Calu3 (cell line): ENCODE measurements around the gene SLC22A23. TPM values are rescaled to one million over a fixed set of nuclear protein-coding genes. Genes with fewer than 3 reads are reported as not detected.

ENCODE experiments used
- BruUV-seq: library from RNA; stranded (reverse); fragments of 400-500 nt; replicated peaks from 2 replicates; lab custom pipeline; 2021; lab: Mats Ljungman, UMichigan
- CTCF ChIA-PET: fragments of 300-600 bp; sonication (Branson Sonifier 250); formaldehyde crosslinking; loops from one replicate; lab custom pipeline; 2022; ENCODE audit warnings: antibody characterized with exemption; lab: Charles Lee
- DNase-seq: peaks from one replicate; pipeline ENCODE4 v3.0.0; 2022
- H3K27ac Mint-ChIP-seq: one replicate; pipeline ENCODE4 v1.8.0; 2022; ENCODE audit warnings: mixed read lengths; ENCODE audit not compliant: unreplicated experiment
- H3K27me3 Mint-ChIP-seq: one replicate; pipeline ENCODE4 v1.8.0; 2022; ENCODE audit warnings: mixed read lengths; ENCODE audit not compliant: unreplicated experiment
- H3K36me3 Mint-ChIP-seq: one replicate; pipeline ENCODE4 v1.8.0; 2022; ENCODE audit warnings: mild to moderate bottlenecking, moderate library complexity, mixed read lengths; ENCODE audit not compliant: insufficient read depth, unreplicated experiment
- H3K4me1 Mint-ChIP-seq: one replicate; pipeline ENCODE4 v1.8.0; 2022; ENCODE audit warnings: mild to moderate bottlenecking, low read depth, mixed read lengths; ENCODE audit not compliant: unreplicated experiment
- H3K4me3 Mint-ChIP-seq: one replicate; pipeline ENCODE4 v1.8.0; 2022; ENCODE audit warnings: mild to moderate bottlenecking, low read depth, moderate library complexity, mixed read lengths; ENCODE audit not compliant: unreplicated experiment
- H3K9me3 Mint-ChIP-seq: one replicate; pipeline ENCODE4 v1.8.0; 2022; ENCODE audit warnings: low read depth, mixed read lengths; ENCODE audit not compliant: unreplicated experiment
- CTCF ChIP-seq: fragments of 200-600 bp; IDR thresholded peaks from one replicate; pipeline ENCODE4 v1.8.0; 2022; ENCODE audit warnings: antibody characterized with exemption; ENCODE audit not compliant: unreplicated experiment
- intact Hi-C: fragments of 100-400 bp; cut with micrococcal nuclease; formaldehyde crosslinking; loops from one replicate; pipeline ENCODE4 v1.10.0; 2022; ENCODE audit not compliant: unreplicated experiment
- total RNA-seq: library from RNA; stranded (reverse); gene quantifications from 2 replicates; pipeline ENCODE4 v1.2.3, GENCODE V29; 2022

The SLC22A23 gene
- total RNA-seq, 1 experiment from 2014 or later = 3.9 TPM

GRCh38 chr6:3426927-3427686 lies 29.7 kb downstream of the SLC22A23 start:
- H3K4me1 Mint-ChIP-seq = no peaks in the 10 kb centered on the region
- no peaks in the 10 kb centered on the region for H3K36me3 Mint-ChIP-seq
- H3K27me3 Mint-ChIP-seq = no peaks in the 10 kb centered on the region
- no peak for TF ChIP-seq CTCF
- CTCF ChIA-PET = no interaction called here
- no peak overlapping the region for H3K4me3 Mint-ChIP-seq
- BruUV-seq = no TSS peak
- intact Hi-C loops = no loop called here
- no peak overlapping the region for H3K27ac Mint-ChIP-seq
- no peaks in the 10 kb centered on the region for H3K9me3 Mint-ChIP-seq
- no peak for DNase-seq

- CTCF ChIA-PET = interaction anchor here (0.5 kb wide), 1 partner anchor 9 kb away, joined by 3 read pairs; no protein-coding TSS in a partner anchor
- DNase-seq = no peak
- H3K4me1 Mint-ChIP-seq = no peaks in the 10 kb centered on the region
- TF ChIP-seq CTCF = no peak
- H3K27ac Mint-ChIP-seq = no peak overlapping the region
- intact Hi-C loops = no loop called here
- no peak overlapping the region for H3K4me3 Mint-ChIP-seq
- BruUV-seq = no TSS peak
- H3K27me3 Mint-ChIP-seq = no peaks in the 10 kb centered on the region
- H3K36me3 Mint-ChIP-seq = no peaks in the 10 kb centered on the region
- H3K9me3 Mint-ChIP-seq = no peaks in the 10 kb centered on the region
These were observed 30.5 kb downstream of the SLC22A23 start for GRCh38 chr6:3426091-3426926.

- no TSS peak for BruUV-seq
- TF ChIP-seq CTCF = no peak
- intact Hi-C loops = no loop called here
- no peaks in the 10 kb centered on the region for H3K9me3 Mint-ChIP-seq
- H3K4me1 Mint-ChIP-seq = no peaks in the 10 kb centered on the region
- no peak for DNase-seq
- H3K36me3 Mint-ChIP-seq = no peaks in the 10 kb centered on the region
- no peak overlapping the region for H3K4me3 Mint-ChIP-seq
- CTCF ChIA-PET = no interaction called here
- H3K27me3 Mint-ChIP-seq = no peaks in the 10 kb centered on the region
- no peak overlapping the region for H3K27ac Mint-ChIP-seq
These were observed 31.3 kb downstream of the SLC22A23 start for GRCh38 chr6:3425574-3425973.

GRCh38 chr6:3424185-3424927 lies 32.5 kb downstream of the SLC22A23 start:
- CTCF ChIA-PET = no interaction called here
- Mint-ChIP-seq H3K4me3 (no peak overlapping the region), H3K27ac (no peak overlapping the region), H3K4me1 (peaks cover 8% of the 10 kb centered on the region), H3K27me3 (no peaks in the 10 kb centered on the region), H3K36me3 (no peaks in the 10 kb centered on the region), H3K9me3 (no peaks in the 10 kb centered on the region)
- no peak for DNase-seq
- BruUV-seq = no TSS peak
- intact Hi-C loops = no loop called here
- TF ChIP-seq CTCF = no peak
